GM23338 (cell line): ENCODE measurements around the gene COL25A1. TPM values are rescaled to one million over a fixed set of nuclear protein-coding genes. Genes with fewer than 3 reads are reported as not detected.

ENCODE experiments used
- ATAC-seq: fragments of 200-7000 bp; cut with Tn5 transposase; 3 replicates; pipeline ENCODE4 v1.9.1; 2020
- DNase-seq: peaks from one replicate; pipeline ENCODE4 v3.0.0-alpha.2; 2015; ENCODE audit warnings: low spot score
- H2AFZ ChIP-seq: fragments of 200-600 bp; sonication (generic); 2 replicates; pipeline ENCODE4 v1.8.0; 2016; ENCODE audit warnings: antibody characterized with exemption, mild to moderate bottlenecking, moderate library complexity
- H3F3A ChIP-seq: fragments of 200-600 bp; sonication (generic); replicated peaks from 2 replicates; pipeline ENCODE4 v1.8.0; 2017; ENCODE audit warnings: antibody characterized with exemption, mixed run types, low read depth
- H3K27ac ChIP-seq: fragments of 200-600 bp; sonication (generic); 2 replicates; pipeline ENCODE4 v1.6.1; 2016; ENCODE audit warnings: low read depth
- H3K27me3 ChIP-seq: fragments of 200-600 bp; sonication (generic); 2 replicates; pipeline ENCODE4 v1.8.0; 2016; ENCODE audit warnings: mild to moderate bottlenecking, mixed run types, moderate library complexity; ENCODE audit not compliant: insufficient read depth
- H3K36me3 ChIP-seq: fragments of 200-600 bp; sonication (generic); 2 replicates; pipeline ENCODE4 v1.8.0; 2016; ENCODE audit warnings: mild to moderate bottlenecking; ENCODE audit not compliant: insufficient read depth
- H3K4me1 ChIP-seq: fragments of 200-600 bp; sonication (generic); 2 replicates; pipeline ENCODE4 v1.8.0; 2016; ENCODE audit warnings: mild to moderate bottlenecking, moderate library complexity; ENCODE audit not compliant: insufficient read depth
- H3K4me2 ChIP-seq: fragments of 200-600 bp; sonication (generic); 2 replicates; pipeline ENCODE4 v1.7.1; 2017; ENCODE audit warnings: mixed run types
- H3K4me3 ChIP-seq: fragments of 200-600 bp; sonication (generic); 2 replicates; pipeline ENCODE4 v1.6.1; 2016; ENCODE audit warnings: mixed run types
- H3K79me2 ChIP-seq: fragments of 200-600 bp; sonication (generic); replicated peaks from 2 replicates; pipeline ENCODE4 v1.8.0; 2017; ENCODE audit warnings: mild to moderate bottlenecking; ENCODE audit not compliant: insufficient read depth
- H3K9me2 ChIP-seq: fragments of 200-600 bp; sonication (generic); 2 replicates; pipeline ENCODE4 v1.8.0; 2017; ENCODE audit not compliant: insufficient read depth
- H4K20me1 ChIP-seq: fragments of 200-600 bp; sonication (generic); replicated peaks from 2 replicates; pipeline ENCODE4 v1.8.0; 2017; ENCODE audit warnings: mild to moderate bottlenecking; ENCODE audit not compliant: insufficient read depth
- H3K27ac Mint-ChIP-seq: 2 replicates; pipeline ENCODE4 v1.8.0; 2020; ENCODE audit warnings: inconsistent platforms, mild to moderate bottlenecking, moderate library complexity, mixed read lengths
- H3K27me3 Mint-ChIP-seq: 3 replicates; pipeline ENCODE4 v1.8.0; 2022; ENCODE audit warnings: low read depth, mild to moderate bottlenecking, moderate library complexity, mixed read lengths, inconsistent platforms; ENCODE audit not compliant: insufficient read depth, poor library complexity
- H3K36me3 Mint-ChIP-seq: 3 replicates; pipeline ENCODE4 v1.8.0; 2021; ENCODE audit warnings: low read depth, mild to moderate bottlenecking, inconsistent platforms, moderate library complexity, mixed read lengths
- H3K4me1 Mint-ChIP-seq: 3 replicates; pipeline ENCODE4 v1.8.0; 2020; ENCODE audit warnings: mild to moderate bottlenecking, inconsistent platforms, mixed read lengths
- H3K4me3 Mint-ChIP-seq: 3 replicates; pipeline ENCODE4 v1.8.0; 2021; ENCODE audit warnings: moderate library complexity, mild to moderate bottlenecking, inconsistent platforms, mixed read lengths
- H3K9me3 Mint-ChIP-seq: 3 replicates; pipeline ENCODE4 v1.8.0; 2020; ENCODE audit warnings: moderate library complexity, mild to moderate bottlenecking, inconsistent platforms, mixed read lengths
- CREB1 ChIP-seq: fragments of 250-450 bp; sonication (Bioruptor Pico); IDR thresholded peaks from 2 replicates; pipeline ENCODE4 v1.5.0; 2020; ENCODE audit warnings: low read depth, mild to moderate bottlenecking, moderate library complexity
- CTCF ChIP-seq, 2 experiments: fragments of 200-600 bp in 1 of 2; sonication (generic) in 1 of 2; conservative IDR thresholded peaks; 2 replicates each; pipeline versions ENCODE4 v1.5.1 to v1.6.1; 2016 to 2017; ENCODE audit warnings: antibody characterized with exemption in 2 of 2, low read depth in 2 of 2, mild to moderate bottlenecking in 2 of 2, moderate library complexity in 1 of 2
- ETS1 ChIP-seq: IDR thresholded peaks from 2 replicates; pipeline ENCODE4 v1.6.1; 2016; ENCODE audit warnings: antibody characterized with exemption
- EZH2 ChIP-seq: fragments of 200-600 bp; sonication (generic); IDR thresholded peaks from one replicate; pipeline ENCODE4 v1.8.0; 2017; ENCODE audit warnings: antibody characterized with exemption, mild to moderate bottlenecking, low read depth; ENCODE audit not compliant: unreplicated experiment
- EZH2phosphoT487 ChIP-seq: fragments of 200-600 bp; sonication (generic); IDR thresholded peaks from one replicate; pipeline ENCODE4 v1.8.1; 2018; ENCODE audit warnings: antibody characterized with exemption; ENCODE audit not compliant: unreplicated experiment
- REST ChIP-seq: IDR thresholded peaks from one replicate; pipeline ENCODE4 v1.6.1; 2018; ENCODE audit warnings: antibody characterized with exemption; ENCODE audit not compliant: unreplicated experiment
- STAT1 ChIP-seq: IDR thresholded peaks from one replicate; pipeline ENCODE4 v1.6.1; 2016; ENCODE audit warnings: antibody characterized with exemption; ENCODE audit not compliant: unreplicated experiment
- ZNF331 ChIP-seq: fragments of 250-450 bp; sonication (Bioruptor Pico); IDR thresholded peaks from 2 replicates; pipeline ENCODE4 v1.5.0; 2020; ENCODE audit warnings: low read depth, mild to moderate bottlenecking, moderate library complexity
- ZNF462 ChIP-seq: fragments of 250-450 bp; sonication (Bioruptor Pico); IDR thresholded peaks from 2 replicates; pipeline ENCODE4 v1.5.0; 2020; ENCODE audit warnings: mild to moderate bottlenecking, moderate library complexity
- polyA plus RNA-seq: library from polyadenylated mRNA; unstranded; fragments of >200 nt; fragmentation: Nextera tagmentation; extraction: Ambion mirVana; gene quantifications from 2 replicates; pipeline ENCODE4 v1.2.1, GENCODE V29; 2016
- total RNA-seq: library from RNA; depleted of rRNA; stranded (reverse); fragments of >200 nt; shearing (Covaris generic); gene quantifications from 2 replicates; pipeline ENCODE4 v1.2.3, GENCODE V29; 2014

Gene COL25A1
- total and polyA plus RNA-seq, 2 experiments from 2014 or later, result 3.9 to 5.6 TPM

GRCh38 chr4:108965016-108965415 is 337.4 kb downstream of the COL25A1 start:
- no peaks in the 10 kb centered on the region for H3F3A ChIP-seq
- H3K9me2 ChIP-seq, result no peaks in the 10 kb centered on the region
- H3K79me2 ChIP-seq, result no peaks in the 10 kb centered on the region
- H3K27me3 ChIP-seq, result no peaks in the 10 kb centered on the region
- H3K4me3 ChIP-seq, result no peak overlapping the region
- no peak overlapping the region for H2AFZ ChIP-seq
- ATAC-seq (no peak), DNase-seq (no peak)
- Mint-ChIP-seq H3K4me3 (no peak overlapping the region), H3K4me1 (peaks cover 13% of the 10 kb centered on the region; the same call in 2 of the 3 replicates), H3K36me3 (no peaks in the 10 kb centered on the region), H3K9me3 (no peaks in the 10 kb centered on the region), H3K27ac (no peak overlapping the region), H3K27me3 (peaks cover 2% of the 10 kb centered on the region)
- no peak overlapping the region for H3K27ac ChIP-seq
- H3K4me1 ChIP-seq, result no peaks in the 10 kb centered on the region
- TF ChIP-seq CTCF (conservative IDR thresholded peaks at IDR 0.05; ENCODE audit: low read depth in 2 of 2) (no peak), REST (no peak), EZH2 (no peak), EZH2phosphoT487 (no peak), CREB1 (CRISPR knock-in tag) (no peak), STAT1 (no peak), ETS1 (no peak), ZNF331 (no peak)
- no peaks in the 10 kb centered on the region for H3K36me3 ChIP-seq
- H4K20me1 ChIP-seq, result no peaks in the 10 kb centered on the region
- H3K4me2 ChIP-seq, result no peak overlapping the region

- DNase-seq (no peak), ATAC-seq (no peak)
- H3K4me2 ChIP-seq, result no peak overlapping the region
- no peaks in the 10 kb centered on the region for H3K27me3 ChIP-seq
- no peak overlapping the region for H3K27ac ChIP-seq
- no peaks in the 10 kb centered on the region for H3K36me3 ChIP-seq
- peaks cover 13% of the 10 kb centered on the region; the same call in 2 of the 3 replicates for H3K4me1 Mint-ChIP-seq
- H3K4me3 ChIP-seq, result no peak overlapping the region
- H2AFZ ChIP-seq, result no peak overlapping the region
- no peak overlapping the region for H3K27ac Mint-ChIP-seq
- H3K27me3 Mint-ChIP-seq, result peaks cover 2% of the 10 kb centered on the region
- no peaks in the 10 kb centered on the region for H3K4me1 ChIP-seq
- no peaks in the 10 kb centered on the region for H3K79me2 ChIP-seq
- H3K4me3 Mint-ChIP-seq, result no peak overlapping the region
- no peaks in the 10 kb centered on the region for H3K36me3 Mint-ChIP-seq
- no peaks in the 10 kb centered on the region for H4K20me1 ChIP-seq
- H3K9me2 ChIP-seq, result no peaks in the 10 kb centered on the region
- H3K9me3 Mint-ChIP-seq, result no peaks in the 10 kb centered on the region
- H3F3A ChIP-seq, result no peaks in the 10 kb centered on the region
- TF ChIP-seq CREB1 (CRISPR knock-in tag), result no peak
- TF ChIP-seq ZNF462, result no peak
Measured at GRCh38 chr4:108963910-108964309, 338.5 kb downstream of the COL25A1 start.
